Measurements from ENCODE around the gene HDHD2.
"Not testable (repeated sequence)": the region's sequence is repeated elsewhere in the genome, so short reads cannot be mapped to it uniquely, and the experiment has no call there.

The HDHD2 gene

GRCh38 chr18:47150029-47150823 lies at the start of gene HDHD2:
HDHD2 (minus strand) TSS chr18:47150500; CDS start chr18:47136439, 14,061 bp downstream.
- peak; percentile 79 for DNase-seq (ENCODE audit: low spot score)

GRCh38 chr18:47195961-47196360 lies 45.7 kb upstream of the HDHD2 start:
- not testable (repeated sequence) for DNase-seq (ENCODE audit: low spot score)

GRCh38 chr18:47191961-47192360 lies 41.7 kb upstream of the HDHD2 start:
- DNase-seq (ENCODE audit: low spot score): no peak

GRCh38 chr18:47187721-47188120 lies 37.4 kb upstream of the HDHD2 start:
- DNase-seq (ENCODE audit: low spot score): no peak

GRCh38 chr18:47184419-47185050 lies 34.2 kb upstream of the HDHD2 start:
- DNase-seq (ENCODE audit: low spot score): no peak

GRCh38 chr18:47182156-47182555 lies 31.9 kb upstream of the HDHD2 start:
- DNase-seq (ENCODE audit: low spot score): not testable (repeated sequence)

- DNase-seq (ENCODE audit: low spot score): no peak
Measured at GRCh38 chr18:47180765-47181164, 30.5 kb upstream of the HDHD2 start.

GRCh38 chr18:47179520-47179919 lies 29.2 kb upstream of the HDHD2 start:
- DNase-seq (ENCODE audit: low spot score): no peak

GRCh38 chr18:47175898-47176575 lies 25.7 kb upstream of the HDHD2 start, which contains the start of gene IER3IP1:
IER3IP1 (minus strand) TSS chr18:47176364; CDS start chr18:47176277, 87 bp downstream.
- peak; percentile 92 for DNase-seq (ENCODE audit: low spot score)

- no peak for DNase-seq (ENCODE audit: low spot score)
Measured at GRCh38 chr18:47175283-47175897, 25.1 kb upstream of the HDHD2 start.

- DNase-seq (ENCODE audit: low spot score): no peak
Measured at GRCh38 chr18:47174545-47175116, 24.3 kb upstream of the HDHD2 start.

- DNase-seq (ENCODE audit: low spot score): no peak
Measured at GRCh38 chr18:47172476-47172875, 22.2 kb upstream of the HDHD2 start.

GRCh38 chr18:47168913-47169312 lies 18.6 kb upstream of the HDHD2 start:
- DNase-seq (ENCODE audit: low spot score): no peak

GRCh38 chr18:47168509-47168908 lies 18.2 kb upstream of the HDHD2 start:
- no peak for DNase-seq (ENCODE audit: low spot score)

GRCh38 chr18:47166294-47166693 lies 16.0 kb upstream of the HDHD2 start:
- no peak for DNase-seq (ENCODE audit: low spot score)

GRCh38 chr18:47163241-47163640 lies 12.9 kb upstream of the HDHD2 start:
- DNase-seq (ENCODE audit: low spot score): peak; percentile 55

- no peak for DNase-seq (ENCODE audit: low spot score)
Measured at GRCh38 chr18:47160256-47160655, 10.0 kb upstream of the HDHD2 start.

- DNase-seq (ENCODE audit: low spot score): not testable (repeated sequence)
Measured at GRCh38 chr18:47158404-47158803, 8.1 kb upstream of the HDHD2 start.

GRCh38 chr18:47151439-47151838 lies 1.1 kb upstream of the HDHD2 start:
- no peak for DNase-seq (ENCODE audit: low spot score)

GRCh38 chr18:47150824-47151366 lies 595 bp upstream of the HDHD2 start:
- DNase-seq (ENCODE audit: low spot score): no peak

- DNase-seq (ENCODE audit: low spot score): no peak
Measured at GRCh38 chr18:47149457-47150028, 757 bp downstream of the HDHD2 start.
